H1 (cell line): ENCODE measurements around the gene SHROOM2. TPM values are rescaled to one million over a fixed set of nuclear protein-coding genes. Genes with fewer than 3 reads are reported as not detected.

Experiments
- POU5F1 ChIP-seq: IDR thresholded peaks from 2 replicates; pipeline ENCODE4 v1.6.1; 2011; ENCODE audit warnings: low read depth, mild to moderate bottlenecking, low read length, moderate library complexity
- polyA plus RNA-seq, 7 experiments: library from polyadenylated mRNA; depleted of rRNA in 3 of 7; stranded (reverse) in 5 of 7; unstranded in 2 of 7; fragments of >200 nt in 5 of 7; fragments of 200-250 nt in 2 of 7; gene quantifications; 1 replicate in 5 of 7; 2 replicates in 1 of 7; 4 replicates in 1 of 7; pipeline versions ENCODE4 v1.2.1 to v1.2.3, GENCODE V29; 2011 to 2013; ENCODE audit warnings: missing spikeins in 2 of 7, mixed read lengths in 2 of 7
- total RNA-seq: library from RNA; stranded (reverse); fragmentation: NEBNext Ultra II Directional; extraction: Animal tissue kit (Norgen Biotek cat#: 25700); gene quantifications from 2 replicates; pipeline ENCODE4 v1.2.1, GENCODE V29; 2021
- TF ChIP-seq, protein P1 (sequence below): fragments of 300-600 bp; sonication (generic); IDR thresholded peaks from 2 replicates; pipeline ENCODE4 v1.7.1; 2012; ENCODE audit warnings: low read length, moderate library complexity, mild to moderate bottlenecking, inconsistent platforms; ENCODE audit not compliant: insufficient replicate concordance

Gene SHROOM2
- total and polyA plus RNA-seq, 2 of the 8 experiments (the other 6 are each of a cell fraction or from before 2014, with no cell fraction given): 3.4 to 14.2 TPM

DNA sequence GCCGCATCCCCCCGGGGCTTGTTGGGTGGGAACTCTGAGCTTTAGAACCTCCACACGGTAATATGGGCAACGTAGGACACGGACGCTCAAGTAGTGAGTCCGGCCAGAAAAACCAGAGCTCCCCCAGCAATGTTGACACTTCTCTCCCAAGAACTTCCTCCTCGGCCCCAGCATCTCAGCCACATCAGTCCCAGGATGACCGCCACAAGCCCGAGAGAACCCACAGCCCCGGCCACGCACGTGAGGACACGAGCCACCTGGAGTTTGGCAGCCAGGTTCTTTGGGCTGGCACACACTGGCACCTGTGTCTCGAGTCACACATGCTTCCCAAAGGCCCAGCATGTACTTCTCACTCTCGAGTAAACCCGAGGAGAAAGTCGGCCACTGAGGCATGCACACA lies 197.2 kb downstream of the SHROOM2 start (continued):
- TF ChIP-seq, protein P1, sequence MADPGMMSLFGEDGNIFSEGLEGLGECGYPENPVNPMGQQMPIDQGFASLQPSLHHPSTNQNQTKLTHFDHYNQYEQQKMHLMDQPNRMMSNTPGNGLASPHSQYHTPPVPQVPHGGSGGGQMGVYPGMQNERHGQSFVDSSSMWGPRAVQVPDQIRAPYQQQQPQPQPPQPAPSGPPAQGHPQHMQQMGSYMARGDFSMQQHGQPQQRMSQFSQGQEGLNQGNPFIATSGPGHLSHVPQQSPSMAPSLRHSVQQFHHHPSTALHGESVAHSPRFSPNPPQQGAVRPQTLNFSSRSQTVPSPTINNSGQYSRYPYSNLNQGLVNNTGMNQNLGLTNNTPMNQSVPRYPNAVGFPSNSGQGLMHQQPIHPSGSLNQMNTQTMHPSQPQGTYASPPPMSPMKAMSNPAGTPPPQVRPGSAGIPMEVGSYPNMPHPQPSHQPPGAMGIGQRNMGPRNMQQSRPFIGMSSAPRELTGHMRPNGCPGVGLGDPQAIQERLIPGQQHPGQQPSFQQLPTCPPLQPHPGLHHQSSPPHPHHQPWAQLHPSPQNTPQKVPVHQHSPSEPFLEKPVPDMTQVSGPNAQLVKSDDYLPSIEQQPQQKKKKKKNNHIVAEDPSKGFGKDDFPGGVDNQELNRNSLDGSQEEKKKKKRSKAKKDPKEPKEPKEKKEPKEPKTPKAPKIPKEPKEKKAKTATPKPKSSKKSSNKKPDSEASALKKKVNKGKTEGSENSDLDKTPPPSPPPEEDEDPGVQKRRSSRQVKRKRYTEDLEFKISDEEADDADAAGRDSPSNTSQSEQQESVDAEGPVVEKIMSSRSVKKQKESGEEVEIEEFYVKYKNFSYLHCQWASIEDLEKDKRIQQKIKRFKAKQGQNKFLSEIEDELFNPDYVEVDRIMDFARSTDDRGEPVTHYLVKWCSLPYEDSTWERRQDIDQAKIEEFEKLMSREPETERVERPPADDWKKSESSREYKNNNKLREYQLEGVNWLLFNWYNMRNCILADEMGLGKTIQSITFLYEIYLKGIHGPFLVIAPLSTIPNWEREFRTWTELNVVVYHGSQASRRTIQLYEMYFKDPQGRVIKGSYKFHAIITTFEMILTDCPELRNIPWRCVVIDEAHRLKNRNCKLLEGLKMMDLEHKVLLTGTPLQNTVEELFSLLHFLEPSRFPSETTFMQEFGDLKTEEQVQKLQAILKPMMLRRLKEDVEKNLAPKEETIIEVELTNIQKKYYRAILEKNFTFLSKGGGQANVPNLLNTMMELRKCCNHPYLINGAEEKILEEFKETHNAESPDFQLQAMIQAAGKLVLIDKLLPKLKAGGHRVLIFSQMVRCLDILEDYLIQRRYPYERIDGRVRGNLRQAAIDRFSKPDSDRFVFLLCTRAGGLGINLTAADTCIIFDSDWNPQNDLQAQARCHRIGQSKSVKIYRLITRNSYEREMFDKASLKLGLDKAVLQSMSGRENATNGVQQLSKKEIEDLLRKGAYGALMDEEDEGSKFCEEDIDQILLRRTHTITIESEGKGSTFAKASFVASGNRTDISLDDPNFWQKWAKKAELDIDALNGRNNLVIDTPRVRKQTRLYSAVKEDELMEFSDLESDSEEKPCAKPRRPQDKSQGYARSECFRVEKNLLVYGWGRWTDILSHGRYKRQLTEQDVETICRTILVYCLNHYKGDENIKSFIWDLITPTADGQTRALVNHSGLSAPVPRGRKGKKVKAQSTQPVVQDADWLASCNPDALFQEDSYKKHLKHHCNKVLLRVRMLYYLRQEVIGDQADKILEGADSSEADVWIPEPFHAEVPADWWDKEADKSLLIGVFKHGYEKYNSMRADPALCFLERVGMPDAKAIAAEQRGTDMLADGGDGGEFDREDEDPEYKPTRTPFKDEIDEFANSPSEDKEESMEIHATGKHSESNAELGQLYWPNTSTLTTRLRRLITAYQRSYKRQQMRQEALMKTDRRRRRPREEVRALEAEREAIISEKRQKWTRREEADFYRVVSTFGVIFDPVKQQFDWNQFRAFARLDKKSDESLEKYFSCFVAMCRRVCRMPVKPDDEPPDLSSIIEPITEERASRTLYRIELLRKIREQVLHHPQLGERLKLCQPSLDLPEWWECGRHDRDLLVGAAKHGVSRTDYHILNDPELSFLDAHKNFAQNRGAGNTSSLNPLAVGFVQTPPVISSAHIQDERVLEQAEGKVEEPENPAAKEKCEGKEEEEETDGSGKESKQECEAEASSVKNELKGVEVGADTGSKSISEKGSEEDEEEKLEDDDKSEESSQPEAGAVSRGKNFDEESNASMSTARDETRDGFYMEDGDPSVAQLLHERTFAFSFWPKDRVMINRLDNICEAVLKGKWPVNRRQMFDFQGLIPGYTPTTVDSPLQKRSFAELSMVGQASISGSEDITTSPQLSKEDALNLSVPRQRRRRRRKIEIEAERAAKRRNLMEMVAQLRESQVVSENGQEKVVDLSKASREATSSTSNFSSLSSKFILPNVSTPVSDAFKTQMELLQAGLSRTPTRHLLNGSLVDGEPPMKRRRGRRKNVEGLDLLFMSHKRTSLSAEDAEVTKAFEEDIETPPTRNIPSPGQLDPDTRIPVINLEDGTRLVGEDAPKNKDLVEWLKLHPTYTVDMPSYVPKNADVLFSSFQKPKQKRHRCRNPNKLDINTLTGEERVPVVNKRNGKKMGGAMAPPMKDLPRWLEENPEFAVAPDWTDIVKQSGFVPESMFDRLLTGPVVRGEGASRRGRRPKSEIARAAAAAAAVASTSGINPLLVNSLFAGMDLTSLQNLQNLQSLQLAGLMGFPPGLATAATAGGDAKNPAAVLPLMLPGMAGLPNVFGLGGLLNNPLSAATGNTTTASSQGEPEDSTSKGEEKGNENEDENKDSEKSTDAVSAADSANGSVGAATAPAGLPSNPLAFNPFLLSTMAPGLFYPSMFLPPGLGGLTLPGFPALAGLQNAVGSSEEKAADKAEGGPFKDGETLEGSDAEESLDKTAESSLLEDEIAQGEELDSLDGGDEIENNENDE: no peak
- no peak for TF ChIP-seq POU5F1
